WTC11 (cell line): ENCODE data around the gene AGAP1.

Experiments used
- ATF3 ChIP-seq: sonication (generic); formaldehyde crosslinking; conservative IDR thresholded peaks from 2 replicates; pipeline ENCODE4 v1.8.1; 2022; ENCODE audit warnings: mild to moderate bottlenecking, missing genetic modification reagents
- SP1 ChIP-seq: sonication (generic); formaldehyde crosslinking; conservative IDR thresholded peaks from 2 replicates; pipeline ENCODE4 v1.8.1; 2022; ENCODE audit warnings: missing genetic modification reagents
- ZBTB43 ChIP-seq: sonication (generic); formaldehyde crosslinking; IDR thresholded peaks from 2 replicates; pipeline ENCODE4 v1.8.1; 2023; ENCODE audit warnings: mild to moderate bottlenecking, missing genetic modification reagents

GRCh38 chr2:235498541-235498940, 4.7 kb downstream of the AGAP1 start:
- TF ChIP-seq ZBTB43 (CRISPR knock-in tag) (no peak), ATF3 (CRISPR knock-in tag) (no peak), SP1 (CRISPR knock-in tag) (no peak)
